SK-N-SH treated with all-trans-retinoic acid at 6 μM for 48 hours (cell line): ENCODE results near the gene B3GNT9.
A peak's percentile ranks its signal among the peaks of the same experiment; 100 is the strongest.

ENCODE experiments used
- ATAC-seq: fragments of 200-7000 bp; cut with Tn5 transposase; 3 replicates; pipeline ENCODE4 v1.9.1; 2020; ENCODE audit warnings: mild to moderate bottlenecking, moderate library complexity
- ARNTL ChIP-seq: fragments of 450-650 bp; formaldehyde crosslinking; IDR thresholded peaks from 2 replicates; pipeline ENCODE4 v1.5.0; 2020; ENCODE audit warnings: low read depth, mild to moderate bottlenecking, moderate library complexity, borderline replicate concordance
- BACH2 ChIP-seq: fragments of 250-450 bp; sonication (Bioruptor Pico); IDR thresholded peaks from 2 replicates; pipeline ENCODE4 v1.9.0; 2021; ENCODE audit warnings: mild to moderate bottlenecking, borderline replicate concordance
- CREB5 ChIP-seq: fragments of 250-450 bp; sonication (Bioruptor Pico); IDR thresholded peaks from 2 replicates; pipeline ENCODE4 v1.5.1; 2020; ENCODE audit warnings: low read depth, mild to moderate bottlenecking, moderate library complexity
- CSDC2 ChIP-seq: fragments of 250-450 bp; sonication (Bioruptor Pico); IDR thresholded peaks from 2 replicates; pipeline ENCODE4 v1.5.0; 2020; ENCODE audit warnings: mild to moderate bottlenecking, moderate library complexity
- CSRNP3 ChIP-seq: fragments of 250-450 bp; sonication (Bioruptor Pico); IDR thresholded peaks from 2 replicates; pipeline ENCODE4 v1.5.1; 2021; ENCODE audit warnings: mild to moderate bottlenecking, moderate library complexity
- ESRRG ChIP-seq: fragments of 250-450 bp; sonication (Bioruptor Pico); IDR thresholded peaks from 2 replicates; pipeline ENCODE4 v1.6.1; 2021; ENCODE audit warnings: mild to moderate bottlenecking
- GLIS3 ChIP-seq: fragments of 250-450 bp; sonication (Bioruptor Pico); IDR thresholded peaks from 2 replicates; pipeline ENCODE4 v1.5.0; 2020; ENCODE audit warnings: mild to moderate bottlenecking, moderate library complexity
- OSR1 ChIP-seq: fragments of 250-450 bp; sonication (Bioruptor Pico); IDR thresholded peaks from 2 replicates; pipeline ENCODE4 v1.8.0; 2022; ENCODE audit warnings: moderate library complexity, mild to moderate bottlenecking, inconsistent platforms
- PATZ1 ChIP-seq: fragments of 250-450 bp; sonication (Bioruptor Pico); IDR thresholded peaks from 2 replicates; pipeline ENCODE4 v1.8.0; 2020; ENCODE audit warnings: mild to moderate bottlenecking, moderate library complexity, borderline replicate concordance
- PPARA ChIP-seq: fragments of 250-450 bp; sonication (Bioruptor Pico); IDR thresholded peaks from 2 replicates; pipeline ENCODE4 v1.5.0; 2020; ENCODE audit warnings: mild to moderate bottlenecking, borderline replicate concordance
- RARB ChIP-seq: fragments of 250-450 bp; sonication (Bioruptor Pico); IDR thresholded peaks from 2 replicates; pipeline ENCODE4 v1.8.0; 2021; ENCODE audit warnings: mild to moderate bottlenecking, moderate library complexity
- SNAI2 ChIP-seq: fragments of 250-450 bp; sonication (Bioruptor Pico); IDR thresholded peaks from 2 replicates; pipeline ENCODE4 v1.5.0; 2020; ENCODE audit warnings: mild to moderate bottlenecking, moderate library complexity
- TCF4 ChIP-seq: fragments of 250-450 bp; sonication (Bioruptor Pico); IDR thresholded peaks from 2 replicates; pipeline ENCODE4 v1.8.0; 2021; ENCODE audit warnings: mild to moderate bottlenecking, moderate library complexity, borderline replicate concordance
- TOX ChIP-seq: fragments of 250-450 bp; sonication (Bioruptor Pico); IDR thresholded peaks from 2 replicates; pipeline ENCODE4 v1.8.0; 2021; ENCODE audit warnings: mild to moderate bottlenecking, moderate library complexity, borderline replicate concordance
- TSHZ2 ChIP-seq: fragments of 250-450 bp; sonication (Bioruptor Pico); IDR thresholded peaks from 2 replicates; pipeline ENCODE4 v1.5.0; 2020; ENCODE audit warnings: mild to moderate bottlenecking, moderate library complexity
- ZC3H10 ChIP-seq: fragments of 250-450 bp; sonication (Bioruptor Pico); IDR thresholded peaks from 2 replicates; pipeline ENCODE4 v1.5.1; 2021; ENCODE audit warnings: mild to moderate bottlenecking, moderate library complexity
- ZFP3 ChIP-seq: fragments of 250-450 bp; sonication (Bioruptor Pico); IDR thresholded peaks from 2 replicates; pipeline ENCODE4 v1.5.0; 2020; ENCODE audit warnings: mild to moderate bottlenecking, moderate library complexity
- ZFP30 ChIP-seq: fragments of 450-650 bp; formaldehyde crosslinking; IDR thresholded peaks from 2 replicates; pipeline ENCODE4 v1.5.0; 2022; ENCODE audit warnings: mild to moderate bottlenecking, moderate library complexity
- ZNF565 ChIP-seq: fragments of 450-650 bp; formaldehyde crosslinking; conservative IDR thresholded peaks from 2 replicates; pipeline ENCODE4 v1.5.0; 2020; ENCODE audit warnings: low read depth, mild to moderate bottlenecking, moderate library complexity
- ZNF70 ChIP-seq: fragments of 450-650 bp; formaldehyde crosslinking; IDR thresholded peaks from 2 replicates; pipeline ENCODE4 v1.5.0; 2020; ENCODE audit warnings: mild to moderate bottlenecking, moderate library complexity
- ZNF8 ChIP-seq: fragments of 450-650 bp; formaldehyde crosslinking; IDR thresholded peaks from 2 replicates; pipeline ENCODE4 v1.5.0; 2020; ENCODE audit warnings: mild to moderate bottlenecking, moderate library complexity

The B3GNT9 gene

GRCh38 chr16:67112591-67113399 lies 38.0 kb downstream of the B3GNT9 start:
- no peak for ATAC-seq
- TF ChIP-seq ZC3H10 (CRISPR knock-in tag) (no peak), TOX (CRISPR knock-in tag) (no peak), TSHZ2 (no peak), ZNF70 (CRISPR knock-in tag) (no peak), RARB (CRISPR knock-in tag) (no peak), ZFP30 (CRISPR knock-in tag) (no peak)

- no peak for ATAC-seq
- TF ChIP-seq GLIS3 (CRISPR knock-in tag) (no peak), OSR1 (no peak), ZNF8 (CRISPR knock-in tag) (no peak)
These were observed 38.8 kb downstream of the B3GNT9 start for GRCh38 chr16:67111951-67112444.

- peak; percentile 92 for ATAC-seq
- no peak for TF ChIP-seq SNAI2
- TF ChIP-seq ZNF8 (CRISPR knock-in tag) = no peak
- no peak for TF ChIP-seq GLIS3 (CRISPR knock-in tag)
- no peak for TF ChIP-seq PPARA (CRISPR knock-in tag)
- no peak for TF ChIP-seq ZNF565 (CRISPR knock-in tag)
- no peak for TF ChIP-seq CREB5
- TF ChIP-seq ZNF70 (CRISPR knock-in tag) = no peak
- TF ChIP-seq TOX (CRISPR knock-in tag) = no peak
- no peak for TF ChIP-seq ZC3H10 (CRISPR knock-in tag)
- no peak for TF ChIP-seq ZFP3
- TF ChIP-seq TSHZ2 = no peak
- TF ChIP-seq CSDC2 (CRISPR knock-in tag) = no peak
- TF ChIP-seq PATZ1 (CRISPR knock-in tag) = no peak
- TF ChIP-seq BACH2 (CRISPR knock-in tag) = no peak
- TF ChIP-seq ESRRG (CRISPR knock-in tag) = no peak
- TF ChIP-seq ZFP30 (CRISPR knock-in tag) = no peak
- no peak for TF ChIP-seq ARNTL (CRISPR knock-in tag)
- TF ChIP-seq CSRNP3 (CRISPR knock-in tag) = no peak
- no peak for TF ChIP-seq TCF4 (CRISPR knock-in tag)
These were observed 41.2 kb downstream of the B3GNT9 start, which contains the start of gene PHAF1 for GRCh38 chr16:67109407-67110135. Gene PHAF1, plus strand, starts transcription at chr16:67109941. Its CDS starts 235 bp downstream, at chr16:67110176.
